ENCODE data around the gene LCP2.

Gene LCP2

GRCh38 chr5:170267431-170268152 lies 30.0 kb downstream of the LCP2 start:
- H3K4me1 ChIP-seq (ENCODE audit: control insufficient read depth, insufficient read depth, low read length): no peaks in the 10 kb centered on the region

GRCh38 chr5:170266570-170267381 lies 30.8 kb downstream of the LCP2 start:
- Histone ChIP-seq H3K9me3 (replicated peaks; ENCODE audit: low read length) (no peaks in the 10 kb centered on the region), H3K4me3 (ENCODE audit: low read length) (no peak overlapping the region), H3K4me2 (ENCODE audit: low read length) (no peak overlapping the region), H3K4me1 (ENCODE audit: control insufficient read depth, insufficient read depth, low read length) (no peaks in the 10 kb centered on the region), H3K36me3 (ENCODE audit: insufficient read depth, low read length) (no peaks in the 10 kb centered on the region), H3K27me3 (ENCODE audit: control insufficient read depth, insufficient read depth, low read length) (peaks cover 30% of the 10 kb centered on the region), H3K9ac (ENCODE audit: low read depth, low read length) (no peak overlapping the region)

More at GRCh38 chr5:170267431-170268152, 30.0 kb downstream of the LCP2 start:
- peak overlapping the region; percentile 55 for H3K4me2 ChIP-seq (ENCODE audit: low read length)
- H3K9ac ChIP-seq (ENCODE audit: low read depth, low read length): no peak overlapping the region
- H3K27me3 ChIP-seq (ENCODE audit: control insufficient read depth, insufficient read depth, low read length): peaks cover 30% of the 10 kb centered on the region
- H3K36me3 ChIP-seq (ENCODE audit: insufficient read depth, low read length): no peaks in the 10 kb centered on the region
- H3K4me3 ChIP-seq (ENCODE audit: low read length): no peak overlapping the region
- H3K9me3 ChIP-seq (replicated peaks; ENCODE audit: low read length): no peaks in the 10 kb centered on the region

DNA sequence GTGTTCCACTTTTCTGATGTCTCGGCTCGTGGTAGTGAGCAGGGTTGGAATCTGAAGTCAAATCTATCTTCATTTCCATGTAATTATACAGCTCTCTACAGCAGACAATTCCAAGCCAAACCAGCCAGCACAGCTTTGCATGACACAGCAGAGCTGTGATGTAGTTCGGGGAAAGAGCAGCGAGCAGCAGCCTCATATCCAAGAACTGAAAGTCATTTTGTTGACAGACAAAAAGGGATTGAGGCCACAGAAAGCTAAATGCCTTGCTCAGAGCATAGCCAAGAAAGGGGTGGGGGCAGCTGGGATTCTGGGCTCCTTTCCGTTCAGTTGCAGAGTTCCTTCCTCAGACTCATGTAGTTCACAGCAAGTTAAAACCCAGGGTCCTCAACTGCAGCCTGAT lies 32.1 kb downstream of the LCP2 start:
- Histone ChIP-seq H3K4me3 (ENCODE audit: low read length) (no peak overlapping the region), H3K9ac (ENCODE audit: low read depth, low read length) (no peak overlapping the region), H3K36me3 (ENCODE audit: insufficient read depth, low read length) (no peaks in the 10 kb centered on the region), H3K9me3 (replicated peaks; ENCODE audit: low read length) (no peaks in the 10 kb centered on the region), H3K4me2 (ENCODE audit: low read length) (no peak overlapping the region), H3K4me1 (ENCODE audit: control insufficient read depth, insufficient read depth, low read length) (no peaks in the 10 kb centered on the region), H3K27me3 (ENCODE audit: control insufficient read depth, insufficient read depth, low read length) (peaks cover 30% of the 10 kb centered on the region)

GRCh38 chr5:170263906-170264305 lies 33.7 kb downstream of the LCP2 start:
- Histone ChIP-seq H3K9ac (ENCODE audit: low read depth, low read length) (no peak overlapping the region), H3K36me3 (ENCODE audit: insufficient read depth, low read length) (no peaks in the 10 kb centered on the region), H3K4me1 (ENCODE audit: control insufficient read depth, insufficient read depth, low read length) (no peaks in the 10 kb centered on the region), H3K9me3 (replicated peaks; ENCODE audit: low read length) (no peaks in the 10 kb centered on the region), H3K4me3 (ENCODE audit: low read length) (no peak overlapping the region), H3K4me2 (ENCODE audit: low read length) (no peak overlapping the region), H3K27me3 (ENCODE audit: control insufficient read depth, insufficient read depth, low read length) (peaks cover 30% of the 10 kb centered on the region)

DNA sequence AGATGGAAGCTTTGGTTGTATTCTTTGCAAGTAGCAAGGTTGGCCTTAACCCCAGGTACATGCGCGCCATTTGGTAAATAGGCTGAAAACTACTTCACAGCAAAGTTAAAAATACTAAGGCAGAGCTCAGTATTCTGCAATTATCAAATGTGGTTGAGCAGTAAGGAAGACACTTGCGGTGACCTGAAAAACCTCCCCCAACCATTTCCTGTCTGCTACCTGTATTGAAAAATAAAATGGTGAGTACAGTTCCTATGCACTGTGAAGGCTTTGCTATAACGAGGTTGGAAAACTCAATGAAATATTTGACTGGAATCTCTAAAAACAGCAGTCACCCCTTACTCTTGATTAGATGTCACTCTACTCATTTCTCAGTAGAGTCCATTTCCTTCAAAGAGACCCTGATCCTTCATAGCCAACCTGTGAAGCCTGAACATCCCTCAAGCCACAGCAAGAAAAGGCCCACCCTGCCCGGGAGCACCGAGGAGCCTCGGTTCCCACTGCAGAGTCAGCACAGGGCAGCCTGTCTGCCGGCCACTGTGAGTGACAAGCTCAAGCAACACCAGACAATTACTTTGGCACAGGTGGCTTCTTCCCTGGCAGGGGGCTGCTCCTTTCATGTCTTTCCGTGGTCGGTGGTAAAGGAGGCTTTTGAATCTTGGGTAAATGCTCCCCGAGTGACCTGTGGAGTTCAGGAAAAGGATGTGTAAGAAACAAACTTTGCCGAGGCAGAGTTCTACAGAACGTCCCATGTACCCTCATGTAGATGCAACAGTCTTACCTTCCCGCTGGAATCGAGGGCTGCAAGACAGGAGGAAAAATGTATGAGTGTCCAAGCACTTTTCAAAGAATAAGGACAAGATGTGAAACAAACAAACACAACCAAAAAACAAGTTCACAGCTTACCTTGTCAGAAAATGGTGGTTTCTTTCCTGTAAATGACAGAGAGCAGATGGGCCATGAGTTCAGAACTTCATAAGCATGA lies 35.2 kb downstream of the LCP2 start:
- Histone ChIP-seq H3K4me1 (ENCODE audit: control insufficient read depth, insufficient read depth, low read length) (no peaks in the 10 kb centered on the region), H3K4me2 (ENCODE audit: low read length) (no peak overlapping the region), H3K36me3 (ENCODE audit: insufficient read depth, low read length) (no peaks in the 10 kb centered on the region), H3K4me3 (ENCODE audit: low read length) (no peak overlapping the region), H3K9ac (ENCODE audit: low read depth, low read length) (no peak overlapping the region), H3K9me3 (replicated peaks; ENCODE audit: low read length) (no peaks in the 10 kb centered on the region), H3K27me3 (ENCODE audit: control insufficient read depth, insufficient read depth, low read length) (peaks cover 30% of the 10 kb centered on the region)

- H3K9ac ChIP-seq (ENCODE audit: low read depth, low read length): no peak overlapping the region
- H3K9me3 ChIP-seq (replicated peaks; ENCODE audit: low read length): no peaks in the 10 kb centered on the region
- no peak overlapping the region for H3K4me2 ChIP-seq (ENCODE audit: low read length)
- no peaks in the 10 kb centered on the region for H3K4me1 ChIP-seq (ENCODE audit: control insufficient read depth, insufficient read depth, low read length)
- no peaks in the 10 kb centered on the region for H3K36me3 ChIP-seq (ENCODE audit: insufficient read depth, low read length)
- no peak overlapping the region for H3K4me3 ChIP-seq (ENCODE audit: low read length)
- H3K27me3 ChIP-seq (ENCODE audit: control insufficient read depth, insufficient read depth, low read length): peaks cover 29% of the 10 kb centered on the region
These were observed 36.0 kb downstream of the LCP2 start for GRCh38 chr5:170261528-170262043.

GRCh38 chr5:170257370-170257769 lies 40.2 kb downstream of the LCP2 start:
- no peak overlapping the region for H3K4me3 ChIP-seq (ENCODE audit: low read length)
- peaks cover 24% of the 10 kb centered on the region for H3K27me3 ChIP-seq (ENCODE audit: control insufficient read depth, insufficient read depth, low read length)
- H3K9ac ChIP-seq (ENCODE audit: low read depth, low read length): no peak overlapping the region
- H3K9me3 ChIP-seq (replicated peaks; ENCODE audit: low read length): no peaks in the 10 kb centered on the region
- H3K4me2 ChIP-seq (ENCODE audit: low read length): no peak overlapping the region
- no peaks in the 10 kb centered on the region for H3K4me1 ChIP-seq (ENCODE audit: control insufficient read depth, insufficient read depth, low read length)
- no peaks in the 10 kb centered on the region for H3K36me3 ChIP-seq (ENCODE audit: insufficient read depth, low read length)

DNA sequence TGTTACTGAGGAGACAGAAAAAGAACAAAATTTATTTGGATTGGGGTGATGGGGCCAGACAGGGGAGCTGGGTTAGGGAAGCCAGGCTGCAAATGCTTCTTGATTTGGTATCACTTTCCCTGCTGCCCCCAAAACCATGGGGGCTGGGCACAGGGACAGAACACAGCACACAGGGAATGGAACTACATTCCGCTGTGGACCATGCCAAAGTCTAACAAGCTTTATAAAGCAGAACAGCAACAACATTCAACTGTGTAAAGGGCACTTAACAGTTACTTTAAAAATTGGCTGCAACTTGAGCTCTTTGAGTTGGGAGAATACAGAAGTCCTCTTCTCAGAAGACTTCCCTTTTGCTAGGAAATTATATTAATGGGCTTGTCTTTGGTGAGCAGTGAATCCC lies 41.0 kb downstream of the LCP2 start:
- Histone ChIP-seq H3K9me3 (replicated peaks; ENCODE audit: low read length) (no peaks in the 10 kb centered on the region), H3K4me1 (ENCODE audit: control insufficient read depth, insufficient read depth, low read length) (no peaks in the 10 kb centered on the region), H3K4me2 (ENCODE audit: low read length) (no peak overlapping the region), H3K27me3 (ENCODE audit: control insufficient read depth, insufficient read depth, low read length) (peaks cover 30% of the 10 kb centered on the region), H3K36me3 (ENCODE audit: insufficient read depth, low read length) (no peaks in the 10 kb centered on the region), H3K4me3 (ENCODE audit: low read length) (no peak overlapping the region), H3K9ac (ENCODE audit: low read depth, low read length) (no peak overlapping the region)

GRCh38 chr5:170254056-170254455 lies 43.5 kb downstream of the LCP2 start:
- Histone ChIP-seq H3K4me3 (ENCODE audit: low read length) (no peak overlapping the region), H3K9ac (ENCODE audit: low read depth, low read length) (no peak overlapping the region), H3K4me1 (ENCODE audit: control insufficient read depth, insufficient read depth, low read length) (no peaks in the 10 kb centered on the region), H3K4me2 (ENCODE audit: low read length) (no peak overlapping the region), H3K27me3 (ENCODE audit: control insufficient read depth, insufficient read depth, low read length) (peaks cover 30% of the 10 kb centered on the region), H3K36me3 (ENCODE audit: insufficient read depth, low read length) (no peaks in the 10 kb centered on the region), H3K9me3 (replicated peaks; ENCODE audit: low read length) (no peaks in the 10 kb centered on the region)

DNA sequence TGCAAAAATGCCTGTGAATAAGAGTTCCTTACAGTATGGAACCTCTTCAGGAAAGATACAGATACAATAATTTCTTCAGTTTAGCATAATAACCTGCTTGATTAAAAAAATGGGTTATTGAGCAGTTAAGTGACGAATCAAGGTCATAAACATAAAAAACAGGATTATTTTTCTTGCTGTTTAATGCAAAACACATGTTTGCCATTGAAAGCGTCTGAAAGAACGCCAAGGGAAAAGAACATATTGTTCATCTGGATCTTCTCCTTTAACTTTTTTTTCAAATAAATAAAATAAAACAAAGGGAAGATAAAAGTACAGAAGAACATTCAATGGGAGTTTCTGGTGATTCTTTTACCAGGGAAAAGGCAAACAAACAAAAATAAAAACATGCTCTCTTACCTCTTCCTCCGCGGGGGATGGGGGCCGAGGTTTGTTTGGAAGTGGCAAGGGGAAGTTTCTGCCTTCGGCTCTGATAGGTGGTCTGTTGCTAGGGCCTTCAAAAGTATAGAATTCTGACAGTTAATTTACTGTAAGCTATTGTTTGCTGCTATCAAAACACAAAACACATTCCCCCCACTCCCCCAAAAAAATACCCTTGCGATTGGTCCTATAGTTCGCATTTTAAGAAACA lies 44.7 kb downstream of the LCP2 start:
- Histone ChIP-seq H3K9me3 (replicated peaks; ENCODE audit: low read length) (no peaks in the 10 kb centered on the region), H3K9ac (ENCODE audit: low read depth, low read length) (no peak overlapping the region), H3K27me3 (ENCODE audit: control insufficient read depth, insufficient read depth, low read length) (peaks cover 27% of the 10 kb centered on the region), H3K4me1 (ENCODE audit: control insufficient read depth, insufficient read depth, low read length) (no peaks in the 10 kb centered on the region), H3K36me3 (ENCODE audit: insufficient read depth, low read length) (no peaks in the 10 kb centered on the region), H3K4me3 (ENCODE audit: low read length) (no peak overlapping the region), H3K4me2 (ENCODE audit: low read length) (no peak overlapping the region)

Measured in skeletal muscle satellite cell (primary cell).